OCI-LY7 (cell line): ENCODE measurements around the gene THAP7.

Source experiments
- EZH2phosphoT487 ChIP-seq: fragments of 200-600 bp; sonication (generic); IDR thresholded peaks from 2 replicates; pipeline ENCODE4 v1.6.1; 2018; ENCODE audit warnings: low read depth, borderline replicate concordance, mild to moderate bottlenecking, mixed run types, antibody characterized with exemption, low read length, moderate library complexity, mixed read lengths
- TF ChIP-seq, protein P1 (sequence below): fragments of 200-600 bp; sonication (generic); conservative IDR thresholded peaks from 2 replicates; pipeline ENCODE4 v1.5.1; 2014; ENCODE audit warnings: mild to moderate bottlenecking, antibody characterized with exemption, low read length, moderate library complexity, mixed read lengths

GRCh38 chr22:21047035-21047661 lies 45.2 kb upstream of the THAP7 start:
- TF ChIP-seq, protein P1, sequence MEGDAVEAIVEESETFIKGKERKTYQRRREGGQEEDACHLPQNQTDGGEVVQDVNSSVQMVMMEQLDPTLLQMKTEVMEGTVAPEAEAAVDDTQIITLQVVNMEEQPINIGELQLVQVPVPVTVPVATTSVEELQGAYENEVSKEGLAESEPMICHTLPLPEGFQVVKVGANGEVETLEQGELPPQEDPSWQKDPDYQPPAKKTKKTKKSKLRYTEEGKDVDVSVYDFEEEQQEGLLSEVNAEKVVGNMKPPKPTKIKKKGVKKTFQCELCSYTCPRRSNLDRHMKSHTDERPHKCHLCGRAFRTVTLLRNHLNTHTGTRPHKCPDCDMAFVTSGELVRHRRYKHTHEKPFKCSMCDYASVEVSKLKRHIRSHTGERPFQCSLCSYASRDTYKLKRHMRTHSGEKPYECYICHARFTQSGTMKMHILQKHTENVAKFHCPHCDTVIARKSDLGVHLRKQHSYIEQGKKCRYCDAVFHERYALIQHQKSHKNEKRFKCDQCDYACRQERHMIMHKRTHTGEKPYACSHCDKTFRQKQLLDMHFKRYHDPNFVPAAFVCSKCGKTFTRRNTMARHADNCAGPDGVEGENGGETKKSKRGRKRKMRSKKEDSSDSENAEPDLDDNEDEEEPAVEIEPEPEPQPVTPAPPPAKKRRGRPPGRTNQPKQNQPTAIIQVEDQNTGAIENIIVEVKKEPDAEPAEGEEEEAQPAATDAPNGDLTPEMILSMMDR, result no peak
- no peak for TF ChIP-seq EZH2phosphoT487
